HEK293T (cell line): ENCODE data around the gene DOK6.

Source experiments
- ARNT ChIP-seq: fragments of 450-650 bp; IDR thresholded peaks from 2 replicates; pipeline ENCODE4 v1.6.1; 2017; ENCODE audit warnings: mild to moderate bottlenecking
- BHLHE40 ChIP-seq: fragments of 450-650 bp; IDR thresholded peaks from 2 replicates; pipeline ENCODE4 v1.6.1; 2016; ENCODE audit warnings: mild to moderate bottlenecking, moderate library complexity, borderline replicate concordance
- FOXA1 ChIP-seq: fragments of 450-650 bp; IDR thresholded peaks from 2 replicates; pipeline ENCODE4 v1.6.1; 2016; ENCODE audit warnings: mild to moderate bottlenecking
- FOXK2 ChIP-seq: fragments of 450-650 bp; IDR thresholded peaks from 2 replicates; pipeline ENCODE4 v1.6.1; 2016; ENCODE audit warnings: mild to moderate bottlenecking
- LEF1 ChIP-seq: fragments of 450-650 bp; IDR thresholded peaks from 2 replicates; pipeline ENCODE4 v1.6.1; 2017; ENCODE audit warnings: mild to moderate bottlenecking, borderline replicate concordance
- NFRKB ChIP-seq: fragments of 450-650 bp; IDR thresholded peaks from 2 replicates; pipeline ENCODE4 v1.6.1; 2016; ENCODE audit warnings: mild to moderate bottlenecking, moderate library complexity
- SUZ12 ChIP-seq: fragments of 450-650 bp; IDR thresholded peaks from 2 replicates; pipeline ENCODE4 v1.6.1; 2016; ENCODE audit warnings: mild to moderate bottlenecking
- TARDBP ChIP-seq: fragments of 450-650 bp; IDR thresholded peaks from 2 replicates; pipeline ENCODE4 v1.6.1; 2016

GRCh38 chr18:69597561-69597960, 196.9 kb downstream of the DOK6 start:
- no peak for TF ChIP-seq SUZ12
- TF ChIP-seq FOXA1 = no peak
- TF ChIP-seq FOXK2 = no peak
- TF ChIP-seq LEF1 = no peak
- no peak for TF ChIP-seq BHLHE40
- TF ChIP-seq NFRKB = no peak
- no peak for TF ChIP-seq TARDBP
- TF ChIP-seq ARNT = no peak
